IMR-90 (cell line): ENCODE data around the gene CALHM1. TPM values are rescaled to one million over a fixed set of nuclear protein-coding genes. Genes with fewer than 3 reads are reported as not detected.

Source experiments
- ATAC-seq: fragments of 200-7000 bp; cut with Tn5 transposase; 2 replicates; pipeline ENCODE4 v1.9.1; 2020; ENCODE audit warnings: low read depth, mild to moderate bottlenecking, moderate library complexity
- BruUV-seq: library from RNA; stranded (reverse); fragments of 400-500 nt; replicated peaks from 2 replicates; lab custom pipeline; 2021; lab: Mats Ljungman, UMichigan
- CTCF ChIA-PET: fragments of 300-600 bp; formaldehyde crosslinking; extraction: SDS; loops from one replicate; lab custom pipeline; 2021; ENCODE audit warnings: antibody characterized with exemption; lab: Yijun Ruan, JAX
- POLR2A ChIA-PET: fragments of 300-600 bp; sonication (Branson Sonifier 250); formaldehyde crosslinking; loops from one replicate; lab custom pipeline; 2022; ENCODE audit warnings: antibody characterized with exemption; ENCODE audit not compliant: unreplicated experiment; lab: Charles Lee
- DNase-seq: peaks from one replicate; pipeline ENCODE4 v3.0.0; 2013
- H2AFZ ChIP-seq: replicated peaks from 2 replicates; pipeline ENCODE3; 2013; ENCODE audit warnings: low read length, mild to moderate bottlenecking; ENCODE audit not compliant: poor library complexity
- H2AK5ac ChIP-seq: 2 replicates; pipeline ENCODE4 v1.6.1; 2013; ENCODE audit warnings: low read depth, low read length, inconsistent platforms
- H2AK9ac ChIP-seq: replicated peaks from 2 replicates; pipeline ENCODE3; 2013; ENCODE audit warnings: mild to moderate bottlenecking, low read depth, low read length, moderate library complexity; ENCODE audit not compliant: poor library complexity
- H2BK120ac ChIP-seq: 2 replicates; pipeline ENCODE4 v1.6.1; 2013; ENCODE audit warnings: low read depth, low read length, inconsistent platforms
- H2BK15ac ChIP-seq: 3 replicates; pipeline ENCODE4 v1.6.1; 2013; ENCODE audit warnings: low read depth, low read length, inconsistent platforms
- H2BK20ac ChIP-seq: 2 replicates; pipeline ENCODE4 v1.6.1; 2013; ENCODE audit warnings: low read depth, mild to moderate bottlenecking, inconsistent platforms, low read length, moderate library complexity
- H2BK5ac ChIP-seq: 2 replicates; pipeline ENCODE4 v1.6.1; 2013; ENCODE audit warnings: mild to moderate bottlenecking, low read depth, low read length, inconsistent platforms; ENCODE audit not compliant: poor library complexity, severe bottlenecking
- H3K14ac ChIP-seq: replicated peaks from 2 replicates; pipeline ENCODE4 v1.6.1; 2013; ENCODE audit warnings: low read depth, low read length, inconsistent platforms
- H3K18ac ChIP-seq: 2 replicates; pipeline ENCODE4 v1.6.1; 2013; ENCODE audit warnings: low read depth, low read length, control low read depth
- H3K23ac ChIP-seq: 2 replicates; pipeline ENCODE4 v1.6.1; 2013; ENCODE audit warnings: low read depth, low read length, inconsistent platforms
- H3K27ac ChIP-seq: 2 replicates; pipeline ENCODE4 v1.5.1; 2013; ENCODE audit warnings: mild to moderate bottlenecking, control low read depth, low read length; ENCODE audit not compliant: insufficient read depth
- H3K27me3 ChIP-seq: 2 replicates; pipeline ENCODE4 v1.6.1; 2013; ENCODE audit warnings: low read length; ENCODE audit not compliant: control insufficient read depth, insufficient read depth
- H3K36me3 ChIP-seq: 2 replicates; pipeline ENCODE4 v1.6.1; 2013; ENCODE audit warnings: low read length, mixed read lengths; ENCODE audit not compliant: control insufficient read depth, insufficient read depth
- H3K4ac ChIP-seq: 2 replicates; pipeline ENCODE4 v1.6.1; 2013; ENCODE audit warnings: low read depth, low read length, inconsistent platforms
- H3K4me1 ChIP-seq: 2 replicates; pipeline ENCODE4 v1.6.1; 2013; ENCODE audit warnings: low read length, mixed read lengths; ENCODE audit not compliant: control insufficient read depth, insufficient read depth
- H3K4me2 ChIP-seq: 2 replicates; pipeline ENCODE4 v1.6.1; 2013; ENCODE audit warnings: low read depth, mild to moderate bottlenecking, control low read depth, low read length, moderate library complexity
- H3K4me3 ChIP-seq: 2 replicates; pipeline ENCODE4 v1.5.1; 2013; ENCODE audit warnings: low read depth, mild to moderate bottlenecking, control low read depth, low read length, moderate library complexity; ENCODE audit not compliant: insufficient read depth
- H3K56ac ChIP-seq: 2 replicates; pipeline ENCODE4 v1.6.1; 2013; ENCODE audit warnings: low read length, inconsistent platforms; ENCODE audit not compliant: insufficient read depth; ENCODE audit errors: extremely low read depth
- H3K79me1 ChIP-seq, 2 experiments: 2 replicates each; pipeline ENCODE4 v1.6.1; 2013; ENCODE audit warnings: low read length in 2 of 2, inconsistent platforms in 1 of 2, low read depth in 1 of 2
- H3K9ac ChIP-seq: 2 replicates; pipeline ENCODE4 v1.6.1; 2013; ENCODE audit warnings: low read depth, low read length, control low read depth
- H3K9me1 ChIP-seq: 2 replicates; pipeline ENCODE4 v1.6.1; 2013; ENCODE audit warnings: low read length, inconsistent platforms; ENCODE audit not compliant: insufficient read depth
- H3K9me3 ChIP-seq: 2 replicates; pipeline ENCODE4 v1.6.1; 2013; ENCODE audit warnings: low read length; ENCODE audit not compliant: control insufficient read depth, insufficient read depth
- H4K20me1 ChIP-seq: 2 replicates; pipeline ENCODE4 v1.6.1; 2013; ENCODE audit warnings: low read length, inconsistent platforms; ENCODE audit not compliant: insufficient read depth
- H4K5ac ChIP-seq: 2 replicates; pipeline ENCODE4 v1.6.1; 2013; ENCODE audit warnings: mild to moderate bottlenecking, low read depth, low read length, control low read depth
- H4K8ac ChIP-seq, 2 experiments: 2 replicates each; pipeline ENCODE4 v1.6.1; 2013; ENCODE audit warnings: low read depth in 2 of 2, low read length in 2 of 2, control low read depth in 1 of 2, inconsistent platforms in 1 of 2
- H4K91ac ChIP-seq: 2 replicates; pipeline ENCODE4 v1.6.1; 2013; ENCODE audit warnings: low read depth, low read length, inconsistent platforms; ENCODE audit not compliant: insufficient read depth
- BHLHE40 ChIP-seq: fragments of 150-350 bp; IDR thresholded peaks from 2 replicates; pipeline ENCODE4 v1.6.1; 2016; ENCODE audit warnings: mild to moderate bottlenecking, low read depth, low read length
- CEBPB ChIP-seq: IDR thresholded peaks from 2 replicates; pipeline ENCODE4 v1.6.1; 2012; ENCODE audit warnings: low read depth, low read length, improper control_type of control experiment
- CHD1 ChIP-seq: IDR thresholded peaks from 2 replicates; pipeline ENCODE4 v1.6.1; 2012; ENCODE audit warnings: low read depth, low read length, improper control_type of control experiment
- CTCF ChIP-seq: conservative IDR thresholded peaks from 2 replicates; pipeline ENCODE4 v1.5.1; 2012; ENCODE audit warnings: mild to moderate bottlenecking, low read depth, low read length, improper control_type of control experiment
- ELK1 ChIP-seq: fragments of 150-350 bp; IDR thresholded peaks from 2 replicates; pipeline ENCODE4 v1.6.1; 2016; ENCODE audit warnings: low read depth, mild to moderate bottlenecking, low read length, moderate library complexity, borderline replicate concordance
- FOS ChIP-seq: fragments of 150-350 bp; IDR thresholded peaks from 2 replicates; pipeline ENCODE4 v1.6.1; 2016; ENCODE audit warnings: low read depth, low read length
- MAFK ChIP-seq: IDR thresholded peaks from 2 replicates; pipeline ENCODE4 v1.6.1; 2012; ENCODE audit warnings: low read depth, low read length, improper control_type of control experiment
- MAZ ChIP-seq: IDR thresholded peaks from 2 replicates; pipeline ENCODE4 v1.6.1; 2012; ENCODE audit warnings: low read depth, mild to moderate bottlenecking, low read length, improper control_type of control experiment, moderate library complexity, borderline replicate concordance
- MXI1 ChIP-seq: IDR thresholded peaks from 2 replicates; pipeline ENCODE4 v1.6.1; 2012; ENCODE audit warnings: low read depth, mild to moderate bottlenecking, low read length, moderate library complexity, borderline replicate concordance
- NFE2L2 ChIP-seq: fragments of 150-350 bp; IDR thresholded peaks from 2 replicates; pipeline ENCODE4 v1.6.1; 2016; ENCODE audit warnings: low read depth, mild to moderate bottlenecking, low read length
- POLR2A ChIP-seq: IDR thresholded peaks from 2 replicates; pipeline ENCODE4 v1.6.1; 2012; ENCODE audit warnings: mild to moderate bottlenecking, low read depth, low read length
- RAD21 ChIP-seq: IDR thresholded peaks from 2 replicates; pipeline ENCODE4 v1.6.1; 2012; ENCODE audit warnings: low read length, improper control_type of control experiment
- RCOR1 ChIP-seq: IDR thresholded peaks from 2 replicates; pipeline ENCODE4 v1.6.1; 2012; ENCODE audit warnings: mild to moderate bottlenecking, low read length, improper control_type of control experiment; ENCODE audit not compliant: insufficient replicate concordance
- RFX5 ChIP-seq: IDR thresholded peaks from 2 replicates; pipeline ENCODE4 v1.8.0; 2012; ENCODE audit warnings: low read depth, mild to moderate bottlenecking, low read length, moderate library complexity
- SMC3 ChIP-seq: fragments of 150-350 bp; IDR thresholded peaks from 2 replicates; pipeline ENCODE4 v1.6.1; 2016; ENCODE audit warnings: low read depth, mild to moderate bottlenecking, antibody characterized with exemption, low read length, moderate library complexity
- USF2 ChIP-seq: fragments of 150-350 bp; IDR thresholded peaks from 2 replicates; pipeline ENCODE4 v1.6.1; 2017; ENCODE audit warnings: mild to moderate bottlenecking, antibody characterized with exemption, low read length, low read depth
- WGBS, 2 experiments: methylation state at CpG; one replicate each; pipeline versions ENCODE4 v1.1.5 to v1.1.7; 2013; ENCODE audit warnings: missing lambda C conversion rate in 2 of 2; ENCODE audit not compliant: insufficient read length in 1 of 2; ENCODE audit errors: extremely low coverage in 2 of 2; 5-methylcytosine and 5-hydroxymethylcytosine counted together
- dilution Hi-C: fragments of 300-500 bp; cut with HindIII; formaldehyde crosslinking; loops from one replicate; pipeline ENCODE4 v1.14.3; 2018; ENCODE audit warnings: low sequenced_read_pairs; ENCODE audit not compliant: unreplicated experiment
- in situ Hi-C: fragments of 300-500 bp; cut with MboI; formaldehyde crosslinking; loops from 3 replicates; pipeline ENCODE4 v1.14.3; 2019; ENCODE audit warnings: low sequenced_read_pairs, inconsistent platforms, mixed read lengths
- intact Hi-C: fragments of 100-400 bp; cut with micrococcal nuclease; formaldehyde crosslinking; loops from 2 replicates; pipeline ENCODE4 v1.10.0; 2022
- polyA plus RNA-seq, 3 experiments: library from polyadenylated mRNA; depleted of rRNA; stranded (reverse); fragments of >200 nt; gene quantifications; 2 replicates each; pipeline ENCODE4 v1.2.3, GENCODE V29; 2012; ENCODE audit warnings: low replicate concordance in 1 of 3
- total RNA-seq: library from RNA; depleted of rRNA; stranded (reverse); fragments of >200 nt; gene quantifications from 2 replicates; pipeline ENCODE4 v1.2.3, GENCODE V29; 2012

The CALHM1 gene
- total and polyA plus RNA-seq, 2 of the 4 experiments (the other 2 are of a cell fraction) = not detected

GRCh38 chr10:103479135-103479534 lies 20.4 kb upstream of the CALHM1 start, which contains the start of gene CALHM3:
Gene CALHM3 (minus strand): TSS chr10:103479240. CDS start chr10:103479032, 208 bp downstream.
- no peak within 1 kb of the TSS for H2AK5ac ChIP-seq
- no CpG with 5 or more reads among the region's 7 CpGs for WGBS, 2 experiments
- H3K36me3 ChIP-seq = no peaks in the 10 kb centered on the region
- H4K20me1 ChIP-seq = no peaks in the 10 kb centered on the region
- ATAC-seq (no peak), DNase-seq (no peak)
- no peaks in the 10 kb centered on the region; the same call in 1 of the 2 replicates for H3K4me1 ChIP-seq
- no peak within 1 kb of the TSS for H3K4ac ChIP-seq
- H3K23ac ChIP-seq = no peak within 1 kb of the TSS
- ChIA-PET CTCF (no interaction called here), POLR2A (no interaction called here)
- TF ChIP-seq CHD1 = no peak
- TF ChIP-seq ELK1 = no peak
- no peak for TF ChIP-seq USF2
- no peak for TF ChIP-seq CEBPB
- TF ChIP-seq POLR2A = no peak
- no peak for TF ChIP-seq NFE2L2
- no peak for TF ChIP-seq RFX5
- no peak for TF ChIP-seq CTCF
- no peak for TF ChIP-seq MXI1
- TF ChIP-seq RAD21 = no peak
- TF ChIP-seq MAFK = no peak
- no peak for TF ChIP-seq MAZ
- TF ChIP-seq SMC3 = no peak
- TF ChIP-seq BHLHE40 = no peak
- TF ChIP-seq FOS = no peak
- no peak for TF ChIP-seq RCOR1
- no peak within 1 kb of the TSS for H3K4me2 ChIP-seq
- intact Hi-C loops = no loop called here
- BruUV-seq = no TSS peak
- no peak within 1 kb of the TSS for H3K18ac ChIP-seq
- H4K91ac ChIP-seq = no peak within 1 kb of the TSS
- peaks cover 4% of the 10 kb centered on the region; the same call in 1 of the 2 replicates for H3K9me1 ChIP-seq
- in situ Hi-C loops = no loop called here
- H2BK5ac ChIP-seq = no peak within 1 kb of the TSS
- no peak within 1 kb of the TSS for H3K9ac ChIP-seq
- no peak within 1 kb of the TSS; the same call in 1 of the 2 replicates for H3K14ac ChIP-seq
- H3K4me3 ChIP-seq = no peak within 1 kb of the TSS
- peak within 1 kb of the TSS; percentile 29 for H2AFZ ChIP-seq
- no peaks in the 10 kb centered on the region for H3K79me1 ChIP-seq
- H3K27ac ChIP-seq = no peak within 1 kb of the TSS
- dilution Hi-C loops = no loop called here
- H4K8ac ChIP-seq = no peak within 1 kb of the TSS
- H2BK120ac ChIP-seq = no peak within 1 kb of the TSS
- H3K56ac ChIP-seq = no peak within 1 kb of the TSS
- peaks cover 29% of the 10 kb centered on the region for H3K27me3 ChIP-seq
- no peaks in the 10 kb centered on the region for H3K9me3 ChIP-seq
- no peak within 1 kb of the TSS for H4K5ac ChIP-seq
- no peak within 1 kb of the TSS for H2AK9ac ChIP-seq
- no peak within 1 kb of the TSS for H2BK20ac ChIP-seq
- H2BK15ac ChIP-seq = no peak within 1 kb of the TSS
